ENCODE measurements around the gene LDLRAD4.

Gene LDLRAD4

GRCh38 chr18:13214609-13215008 is 4.0 kb upstream of the LDLRAD4 start:
- TF ChIP-seq, protein P1, sequence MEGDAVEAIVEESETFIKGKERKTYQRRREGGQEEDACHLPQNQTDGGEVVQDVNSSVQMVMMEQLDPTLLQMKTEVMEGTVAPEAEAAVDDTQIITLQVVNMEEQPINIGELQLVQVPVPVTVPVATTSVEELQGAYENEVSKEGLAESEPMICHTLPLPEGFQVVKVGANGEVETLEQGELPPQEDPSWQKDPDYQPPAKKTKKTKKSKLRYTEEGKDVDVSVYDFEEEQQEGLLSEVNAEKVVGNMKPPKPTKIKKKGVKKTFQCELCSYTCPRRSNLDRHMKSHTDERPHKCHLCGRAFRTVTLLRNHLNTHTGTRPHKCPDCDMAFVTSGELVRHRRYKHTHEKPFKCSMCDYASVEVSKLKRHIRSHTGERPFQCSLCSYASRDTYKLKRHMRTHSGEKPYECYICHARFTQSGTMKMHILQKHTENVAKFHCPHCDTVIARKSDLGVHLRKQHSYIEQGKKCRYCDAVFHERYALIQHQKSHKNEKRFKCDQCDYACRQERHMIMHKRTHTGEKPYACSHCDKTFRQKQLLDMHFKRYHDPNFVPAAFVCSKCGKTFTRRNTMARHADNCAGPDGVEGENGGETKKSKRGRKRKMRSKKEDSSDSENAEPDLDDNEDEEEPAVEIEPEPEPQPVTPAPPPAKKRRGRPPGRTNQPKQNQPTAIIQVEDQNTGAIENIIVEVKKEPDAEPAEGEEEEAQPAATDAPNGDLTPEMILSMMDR (IDR thresholded peaks at IDR 0.05; ENCODE audit: low read depth, low read length): no peak
- no peak for DNase-seq (ENCODE audit: extremely low read depth, low read depth)

DNA sequence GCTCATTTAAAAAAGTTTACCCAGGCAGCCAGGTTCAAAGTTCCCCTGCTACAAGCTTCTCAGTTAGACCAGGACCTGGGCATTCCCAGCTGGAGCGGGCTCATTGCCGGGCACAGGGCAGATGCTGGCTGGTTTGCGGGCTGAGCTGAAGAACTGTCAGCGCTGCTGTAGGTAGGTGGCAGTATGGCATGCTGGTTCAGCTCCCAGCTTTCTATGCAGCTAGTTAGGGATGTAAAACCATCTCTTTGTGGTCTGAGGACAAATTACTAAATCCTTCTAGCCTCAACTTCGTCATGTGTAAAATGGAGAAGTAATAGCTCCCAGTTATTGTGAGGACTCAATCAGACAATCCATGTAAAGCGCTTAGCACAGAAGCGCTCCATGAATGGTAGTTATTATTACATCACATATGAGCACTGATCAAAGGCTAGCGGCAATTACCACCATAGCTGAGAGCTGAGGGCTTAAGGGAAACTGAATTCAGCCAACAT is 2.4 kb upstream of the LDLRAD4 start:
- TF ChIP-seq, protein P1 (IDR thresholded peaks at IDR 0.05; ENCODE audit: low read depth, low read length): peak; percentile 63
- peak; percentile 27 for DNase-seq (ENCODE audit: extremely low read depth, low read depth)

- TF ChIP-seq, protein P1 (IDR thresholded peaks at IDR 0.05; ENCODE audit: low read depth, low read length): no peak
- no peak for DNase-seq (ENCODE audit: extremely low read depth, low read depth)
Measured at GRCh38 chr18:13216711-13217465, 1.7 kb upstream of the LDLRAD4 start.

GRCh38 chr18:13217466-13217961 is 1.0 kb upstream of the LDLRAD4 start:
- TF ChIP-seq, protein P1 (IDR thresholded peaks at IDR 0.05; ENCODE audit: low read depth, low read length): no peak
- no peak for DNase-seq (ENCODE audit: extremely low read depth, low read depth)

DNA sequence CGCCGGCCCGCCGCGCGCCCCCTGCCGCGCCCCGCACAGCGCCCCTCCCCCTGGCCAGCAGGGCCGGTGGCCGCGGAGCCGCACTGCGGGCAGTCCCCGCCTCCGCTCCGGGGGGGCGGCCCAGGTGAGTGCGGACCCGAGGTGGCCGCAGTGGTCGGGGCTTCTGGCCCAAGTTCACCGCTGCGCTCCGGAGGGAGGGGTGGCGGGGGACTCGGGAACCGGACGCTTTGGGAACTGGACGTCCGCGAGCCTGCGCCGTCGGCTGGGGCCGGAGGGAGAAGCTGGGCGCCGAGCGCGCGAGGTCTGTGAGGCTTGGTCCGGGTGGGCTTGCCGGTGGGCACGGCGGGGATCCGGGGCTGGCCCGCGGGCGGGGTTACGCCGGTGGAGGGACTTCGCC is 591 bp upstream of the LDLRAD4 start:
- no peak for DNase-seq (ENCODE audit: extremely low read depth, low read depth)
- TF ChIP-seq, protein P1 (IDR thresholded peaks at IDR 0.05; ENCODE audit: low read depth, low read length): no peak

DNA sequence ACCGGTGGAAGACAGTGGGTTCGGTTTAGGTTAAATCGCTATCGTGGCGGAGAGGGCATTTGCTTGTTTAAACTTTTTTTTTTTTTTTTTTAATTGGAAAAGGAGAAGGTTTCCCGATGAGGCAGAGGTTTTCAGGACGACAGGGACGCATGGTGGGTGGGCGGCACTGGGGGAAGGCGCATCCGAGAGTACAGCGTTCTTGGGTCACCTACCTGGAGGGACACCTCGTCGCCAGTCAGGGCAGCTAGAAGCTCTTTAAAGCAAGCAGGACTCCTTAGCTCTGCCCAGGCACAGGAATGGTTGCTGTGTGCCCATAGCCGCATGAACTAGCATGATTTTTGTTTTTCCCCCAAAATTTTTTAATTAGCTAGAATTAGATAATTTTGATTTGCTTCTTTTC is 437 bp downstream of the LDLRAD4 start:
- TF ChIP-seq, protein P1 (IDR thresholded peaks at IDR 0.05; ENCODE audit: low read depth, low read length): no peak
- DNase-seq (ENCODE audit: extremely low read depth, low read depth): no peak

DNA sequence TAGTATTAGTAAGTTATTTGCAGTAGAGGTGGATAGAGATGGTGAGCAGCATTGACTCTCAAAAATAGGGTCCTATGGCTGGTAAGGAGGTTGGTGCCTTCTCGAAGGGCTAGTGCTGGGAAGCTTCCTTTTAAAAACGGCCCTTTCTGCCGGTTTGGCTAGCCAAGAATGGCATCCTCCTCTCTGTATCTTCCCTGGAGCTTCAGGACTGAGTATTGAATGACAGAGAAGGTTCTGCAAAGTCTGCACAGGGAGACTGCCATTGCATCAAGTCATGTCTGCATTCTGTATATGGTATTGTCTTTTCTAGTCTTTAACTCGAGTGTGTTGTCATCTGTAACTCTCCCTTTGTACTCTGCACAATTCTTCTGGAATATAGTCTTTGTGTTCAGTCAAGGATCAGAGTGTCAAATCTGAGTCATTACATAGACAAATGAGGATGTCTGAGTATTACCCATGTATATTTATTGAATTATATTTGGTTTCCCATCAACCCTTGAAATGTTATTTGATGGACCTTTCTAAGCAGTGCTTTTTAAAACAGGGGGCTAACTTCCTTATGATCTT is 1.1 kb downstream of the LDLRAD4 start:
- TF ChIP-seq, protein P1 (IDR thresholded peaks at IDR 0.05; ENCODE audit: low read depth, low read length): no peak
- DNase-seq (ENCODE audit: extremely low read depth, low read depth): no peak
